Omental fat pad (tissue), 4 donors: ENCODE data around the gene FNDC7. TPM values are rescaled to one million over a fixed set of nuclear protein-coding genes. Genes with fewer than 3 reads are reported as not detected.

Experiments used
- ATAC-seq: fragments of 150-250 bp; one replicate; pipeline ENCODE4 v1.9.1; 2016; ENCODE audit warnings: mild to moderate bottlenecking, moderate library complexity; ENCODE audit not compliant: low FRiP score
- DNase-seq: peaks from one replicate; pipeline ENCODE4 v3.0.0-alpha.2; 2019; ENCODE audit warnings: low spot score
- total RNA-seq, 4 donors: library from RNA; depleted of rRNA; stranded (reverse); fragments of >200 nt; gene quantifications; one replicate each; pipeline ENCODE4 v1.1.0, GENCODE V29; 2016
- TF ChIP-seq, protein P1 (sequence below), 3 donors: fragments of 450-650 bp; IDR thresholded peaks; one replicate each; pipeline ENCODE4 v1.5.1; 2016 to 2017; ENCODE audit warnings: antibody characterized with exemption in 3 of 3, mild to moderate bottlenecking in 3 of 3, moderate library complexity in 2 of 3

The FNDC7 gene
- total RNA-seq, 4 donors from 2014 or later, result not detected

DNA sequence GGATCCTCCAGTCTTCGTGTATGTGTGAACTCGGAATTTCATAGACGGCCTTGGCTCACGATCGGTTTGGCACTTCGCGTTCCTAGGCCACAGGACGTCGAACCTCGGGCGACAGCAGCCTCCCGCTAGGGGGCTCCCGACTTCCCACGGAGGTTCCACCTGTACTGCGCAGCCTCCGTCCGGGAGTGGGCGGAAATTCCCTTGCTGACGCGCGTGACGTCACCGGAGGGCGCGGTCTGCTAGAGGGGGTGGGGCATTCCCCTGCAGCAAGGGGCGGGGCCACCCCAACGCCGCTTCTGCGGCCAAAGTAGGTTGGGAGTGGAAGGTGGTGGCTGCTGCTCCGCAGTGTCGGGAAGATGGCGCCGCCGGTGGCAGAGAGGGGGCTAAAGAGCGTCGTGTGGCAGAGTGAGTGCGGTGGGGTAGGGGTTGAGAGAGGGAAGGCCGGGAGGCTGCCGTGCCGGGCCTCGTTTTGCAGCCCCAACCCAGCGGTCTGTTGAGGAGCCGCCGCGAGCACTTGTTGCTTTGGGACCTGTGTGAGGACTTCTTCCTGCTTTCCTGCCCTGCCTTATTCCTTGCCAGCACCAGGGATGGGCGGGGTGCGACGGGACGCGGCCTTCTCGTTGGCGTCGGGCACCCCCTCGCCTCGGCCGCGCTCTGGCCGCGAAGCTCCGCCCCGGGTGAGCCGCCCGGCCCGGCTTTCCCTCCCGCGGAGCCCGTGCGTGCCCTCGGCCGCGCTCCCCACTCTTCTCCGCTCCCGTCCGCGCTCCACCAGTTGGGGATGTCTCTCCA is 33.9 kb downstream of the FNDC7 start, which contains the start of gene STXBP3:
Gene STXBP3, plus strand, starts transcription at position 293 of the 789 bp plus-strand sequence. Its CDS starts 64 bp downstream, at position 357.
- TF ChIP-seq, protein P1, sequence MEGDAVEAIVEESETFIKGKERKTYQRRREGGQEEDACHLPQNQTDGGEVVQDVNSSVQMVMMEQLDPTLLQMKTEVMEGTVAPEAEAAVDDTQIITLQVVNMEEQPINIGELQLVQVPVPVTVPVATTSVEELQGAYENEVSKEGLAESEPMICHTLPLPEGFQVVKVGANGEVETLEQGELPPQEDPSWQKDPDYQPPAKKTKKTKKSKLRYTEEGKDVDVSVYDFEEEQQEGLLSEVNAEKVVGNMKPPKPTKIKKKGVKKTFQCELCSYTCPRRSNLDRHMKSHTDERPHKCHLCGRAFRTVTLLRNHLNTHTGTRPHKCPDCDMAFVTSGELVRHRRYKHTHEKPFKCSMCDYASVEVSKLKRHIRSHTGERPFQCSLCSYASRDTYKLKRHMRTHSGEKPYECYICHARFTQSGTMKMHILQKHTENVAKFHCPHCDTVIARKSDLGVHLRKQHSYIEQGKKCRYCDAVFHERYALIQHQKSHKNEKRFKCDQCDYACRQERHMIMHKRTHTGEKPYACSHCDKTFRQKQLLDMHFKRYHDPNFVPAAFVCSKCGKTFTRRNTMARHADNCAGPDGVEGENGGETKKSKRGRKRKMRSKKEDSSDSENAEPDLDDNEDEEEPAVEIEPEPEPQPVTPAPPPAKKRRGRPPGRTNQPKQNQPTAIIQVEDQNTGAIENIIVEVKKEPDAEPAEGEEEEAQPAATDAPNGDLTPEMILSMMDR (IDR thresholded peaks at IDR 0.05), result peak in 2 of 3 donors; percentile 63 to 86
- peak; percentile 98 for DNase-seq
- peak; percentile 98 for ATAC-seq

DNA sequence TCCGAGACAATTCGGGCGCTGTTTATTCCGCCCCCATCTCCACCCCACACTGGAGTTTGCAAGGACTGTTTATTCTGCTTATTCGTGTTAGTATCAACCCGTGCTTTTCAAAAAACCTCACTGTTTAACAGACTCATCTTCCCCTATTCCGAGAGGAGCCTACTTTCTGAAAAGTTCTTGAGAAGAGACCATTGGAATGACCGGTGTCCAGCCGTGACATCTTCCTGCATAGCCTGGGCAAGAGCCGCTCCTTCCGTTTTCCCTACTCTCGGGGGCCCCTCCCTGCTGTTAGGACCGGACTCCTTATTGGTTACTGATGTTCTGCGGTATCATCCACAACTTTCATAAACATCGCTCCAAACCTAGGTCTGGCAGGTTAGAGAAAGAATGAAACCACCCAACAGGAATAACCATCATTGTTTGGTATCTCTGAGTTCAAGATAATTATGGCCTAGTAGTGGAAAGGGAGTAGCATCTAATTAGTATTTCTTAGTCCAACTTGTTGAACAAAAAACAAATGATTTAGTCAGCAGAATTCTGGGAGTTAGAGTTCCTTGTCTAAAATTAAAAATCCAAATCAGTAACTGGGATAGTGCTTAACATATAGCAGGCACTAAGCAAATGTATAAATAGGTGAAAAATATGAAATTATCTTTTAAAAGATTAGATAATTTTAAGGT is 34.6 kb downstream of the FNDC7 start:
- peak; percentile 57 for DNase-seq
- TF ChIP-seq, protein P1 (IDR thresholded peaks at IDR 0.05), result no peak
- peak; percentile 91 for ATAC-seq

DNA sequence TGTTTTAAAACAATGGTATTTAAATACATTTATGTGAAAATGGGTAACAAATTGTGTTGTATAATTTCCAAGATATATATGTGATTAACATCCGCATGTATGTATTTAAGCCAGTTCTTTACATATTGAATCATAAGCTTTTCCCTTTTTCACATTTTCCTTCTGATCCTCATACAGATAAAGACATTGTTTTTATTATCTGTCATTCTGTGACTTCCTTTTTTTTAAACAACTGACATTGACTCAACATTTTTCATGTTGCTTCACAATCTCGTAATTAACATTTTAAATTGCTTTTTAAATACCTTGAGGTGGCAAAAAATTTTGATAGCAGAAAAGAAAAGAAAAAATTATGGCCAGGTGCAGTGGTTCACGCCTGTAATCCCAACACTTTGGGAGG is 35.2 kb downstream of the FNDC7 start:
- ATAC-seq (no peak), DNase-seq (no peak)
- TF ChIP-seq, protein P1 (IDR thresholded peaks at IDR 0.05), result no peak

DNA sequence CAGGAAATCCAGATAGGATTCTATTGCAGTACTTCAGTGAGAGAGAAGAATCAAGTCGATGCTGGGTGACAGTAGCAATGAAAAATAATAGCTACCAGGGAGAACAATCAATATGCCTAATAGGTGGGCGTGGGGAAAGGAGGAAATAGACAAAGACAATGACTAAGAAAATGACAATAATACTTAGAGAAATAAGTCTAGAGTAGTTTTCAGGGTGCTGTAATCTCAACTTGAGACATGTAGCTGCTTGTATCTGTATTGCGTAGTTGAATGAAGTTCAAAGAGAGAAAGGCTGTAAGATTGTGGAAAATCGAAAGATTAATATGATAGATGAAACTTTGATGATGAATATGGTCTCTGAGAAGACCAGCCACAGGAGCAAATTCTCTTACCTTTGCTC is 36.4 kb downstream of the FNDC7 start:
- ATAC-seq, result no peak
- TF ChIP-seq, protein P1 (IDR thresholded peaks at IDR 0.05), result no peak
- no peak for DNase-seq

DNA sequence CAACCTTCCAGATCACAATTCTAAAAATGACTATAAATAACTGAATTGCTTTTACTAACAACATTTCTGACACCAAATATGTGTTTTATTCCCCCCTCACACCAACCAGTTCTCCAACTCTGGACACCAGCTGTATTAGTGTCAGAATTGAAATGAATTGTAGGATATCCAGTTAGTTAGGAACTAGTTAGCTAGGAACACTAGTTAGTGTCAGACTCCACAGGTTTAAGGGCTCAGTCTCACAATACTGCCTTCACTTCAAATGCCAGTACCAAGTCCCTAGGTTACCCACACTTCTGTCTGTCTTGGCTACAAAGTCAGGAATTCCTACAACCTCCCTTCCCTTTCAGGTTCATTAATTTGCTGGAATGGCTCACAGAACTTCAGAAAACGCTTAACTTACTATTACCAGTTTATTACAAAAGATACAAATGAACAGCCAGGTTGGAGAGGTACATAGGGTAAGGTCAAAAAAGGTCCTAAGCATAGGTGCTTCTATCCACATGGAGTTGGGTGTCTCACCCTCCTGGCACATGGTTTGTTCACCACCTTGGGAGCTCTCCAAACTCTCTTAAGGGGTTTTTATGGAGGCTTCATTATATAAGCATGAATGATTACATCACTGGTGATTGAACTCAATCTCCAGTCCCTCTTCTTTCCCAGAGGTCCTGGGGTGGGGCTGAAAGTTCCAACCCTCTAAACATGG is 37.9 kb downstream of the FNDC7 start:
- TF ChIP-seq, protein P1 (IDR thresholded peaks at IDR 0.05), result no peak
- no peak for DNase-seq
- ATAC-seq, result no peak

DNA sequence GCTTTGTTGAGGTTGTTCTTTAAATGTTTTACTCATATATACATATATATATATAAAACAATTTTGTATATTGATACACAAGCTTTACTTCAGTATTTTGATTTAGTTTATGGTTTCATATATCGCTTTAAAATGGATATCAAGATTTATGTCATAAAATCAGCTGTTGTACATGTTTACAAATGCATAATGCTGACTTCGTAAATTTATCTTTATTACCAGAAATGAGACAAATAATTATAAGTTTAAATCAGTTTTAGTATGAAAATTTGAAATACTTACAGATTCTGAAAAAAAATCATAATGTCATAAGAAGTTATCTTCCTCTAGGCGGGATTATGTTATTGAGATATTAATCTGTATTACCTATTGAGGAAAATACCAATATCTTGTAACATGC is 40.7 kb downstream of the FNDC7 start:
- ATAC-seq (no peak), DNase-seq (no peak)
- TF ChIP-seq, protein P1 (IDR thresholded peaks at IDR 0.05), result no peak
